Stimulated activated CD4-positive, alpha-beta T cell treated with anti-CD3 and anti-CD28 coated beads, TNF-alpha, amount 100 ng/mL, for 1 hour (primary cell): ENCODE measurements around the gene VENTX.

Experiments
- DNase-seq, 3 donors: peaks; one replicate each; pipeline ENCODE4 v3.0.0-alpha.2; 2020; ENCODE audit warnings: low read depth in 3 of 3, low spot score in 1 of 3

The VENTX gene

DNA sequence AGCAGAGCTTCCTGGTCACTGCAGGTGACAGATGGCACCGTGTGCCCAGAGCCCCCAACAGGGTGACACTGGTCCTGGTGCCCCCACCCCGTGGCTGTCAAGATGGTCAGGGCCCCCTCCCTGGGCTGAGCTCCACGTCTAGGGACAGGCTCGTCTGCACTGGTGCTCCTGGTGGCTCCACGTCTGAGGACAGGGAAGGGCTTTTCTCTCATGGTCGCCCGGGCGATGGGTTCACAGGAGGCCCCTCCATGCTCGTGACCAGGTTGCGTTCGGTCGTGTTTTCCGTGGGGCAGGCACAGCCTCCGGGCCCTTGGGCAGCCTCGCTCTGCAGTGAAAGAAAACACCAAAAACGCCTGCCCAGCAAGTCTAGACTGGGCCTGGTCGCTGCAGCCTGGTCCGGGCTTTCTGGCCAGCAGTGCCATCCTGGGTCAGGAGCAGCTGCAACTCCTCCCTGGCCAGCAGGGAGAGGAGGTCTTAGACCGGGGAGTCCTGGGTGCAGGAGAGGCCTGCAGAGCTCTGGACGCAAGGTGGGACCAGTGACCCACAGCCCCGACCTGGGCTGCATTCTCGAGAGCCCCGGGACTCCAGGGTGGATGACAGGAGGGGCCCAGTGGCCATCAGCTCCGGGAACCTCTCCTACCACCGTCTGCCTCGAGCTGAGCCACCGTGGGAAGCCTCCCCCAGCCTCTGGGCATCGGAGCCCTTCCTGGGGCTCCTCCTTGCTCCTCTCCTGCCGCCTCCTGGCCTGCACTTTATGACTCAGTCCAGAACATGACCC, 35.5 kb upstream of the VENTX start:
- no peak for DNase-seq

DNA sequence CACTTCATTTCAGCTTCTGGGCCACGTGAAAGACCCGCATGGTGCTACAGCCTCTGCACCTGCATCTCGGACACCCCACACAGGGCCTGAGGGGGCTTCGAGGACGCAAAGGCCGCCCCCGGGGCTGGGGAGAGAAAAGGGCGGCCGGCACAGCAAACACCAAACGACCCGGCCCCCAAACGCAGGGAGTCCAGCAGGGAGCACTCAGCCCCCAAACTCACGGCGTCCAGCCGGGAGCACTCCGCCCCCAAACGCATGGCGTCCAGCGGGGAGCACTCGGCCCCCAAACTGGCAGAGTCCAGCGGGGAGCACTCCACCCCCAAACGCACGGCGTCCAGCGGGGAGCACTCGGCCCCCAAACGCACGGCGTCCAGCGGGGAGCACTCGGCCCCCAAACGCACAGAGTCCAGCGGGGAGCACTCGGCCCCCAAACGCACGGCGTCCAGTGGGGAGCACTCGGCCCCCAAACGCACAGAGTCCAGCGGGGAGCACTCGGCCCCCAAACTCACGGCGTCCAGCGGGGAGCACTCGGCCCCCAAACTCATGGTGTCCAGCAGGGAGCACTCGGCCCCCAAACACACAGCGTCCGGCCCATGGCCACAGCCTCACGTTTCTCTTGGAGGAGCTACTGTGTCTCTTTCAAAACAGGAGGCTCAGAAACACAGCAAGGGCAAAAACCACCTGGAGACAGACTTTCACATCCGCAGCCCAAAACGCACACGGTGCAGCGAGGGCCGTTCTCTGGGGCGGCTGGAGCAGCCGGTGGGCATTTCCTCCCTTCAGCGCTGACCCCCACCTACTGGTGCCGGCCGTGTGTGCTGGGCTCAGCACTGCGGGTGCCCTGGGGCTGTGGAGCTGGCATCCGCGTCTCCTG, 34.6 kb upstream of the VENTX start:
- no peak for DNase-seq

DNA sequence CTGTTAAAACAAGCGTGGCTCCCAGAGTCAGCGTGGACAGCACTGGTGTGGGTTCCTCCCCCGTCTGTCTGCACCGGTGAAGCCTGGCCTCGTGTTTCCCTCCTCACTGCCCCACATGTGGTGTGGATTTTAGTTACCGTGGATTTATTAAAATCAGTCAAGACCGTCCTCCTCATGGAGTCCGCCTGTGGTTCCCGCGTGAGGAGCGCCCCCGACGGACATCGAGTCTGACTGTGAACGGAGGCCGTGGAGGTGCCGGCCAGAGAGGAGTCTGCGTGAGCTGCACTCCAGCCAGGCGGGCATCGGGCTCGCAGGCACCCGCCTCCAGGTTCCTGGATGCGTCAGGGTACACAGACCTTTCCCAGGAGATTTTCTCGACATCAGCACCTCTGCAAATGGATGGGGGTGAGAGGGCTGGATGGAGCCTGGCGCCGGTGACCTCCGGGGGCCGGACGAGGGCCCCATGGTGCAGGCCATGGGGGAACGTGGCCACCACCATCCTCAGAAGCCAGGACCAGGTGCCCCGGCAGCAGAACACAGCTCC, 33.9 kb upstream of the VENTX start:
- DNase-seq: no peak

DNA sequence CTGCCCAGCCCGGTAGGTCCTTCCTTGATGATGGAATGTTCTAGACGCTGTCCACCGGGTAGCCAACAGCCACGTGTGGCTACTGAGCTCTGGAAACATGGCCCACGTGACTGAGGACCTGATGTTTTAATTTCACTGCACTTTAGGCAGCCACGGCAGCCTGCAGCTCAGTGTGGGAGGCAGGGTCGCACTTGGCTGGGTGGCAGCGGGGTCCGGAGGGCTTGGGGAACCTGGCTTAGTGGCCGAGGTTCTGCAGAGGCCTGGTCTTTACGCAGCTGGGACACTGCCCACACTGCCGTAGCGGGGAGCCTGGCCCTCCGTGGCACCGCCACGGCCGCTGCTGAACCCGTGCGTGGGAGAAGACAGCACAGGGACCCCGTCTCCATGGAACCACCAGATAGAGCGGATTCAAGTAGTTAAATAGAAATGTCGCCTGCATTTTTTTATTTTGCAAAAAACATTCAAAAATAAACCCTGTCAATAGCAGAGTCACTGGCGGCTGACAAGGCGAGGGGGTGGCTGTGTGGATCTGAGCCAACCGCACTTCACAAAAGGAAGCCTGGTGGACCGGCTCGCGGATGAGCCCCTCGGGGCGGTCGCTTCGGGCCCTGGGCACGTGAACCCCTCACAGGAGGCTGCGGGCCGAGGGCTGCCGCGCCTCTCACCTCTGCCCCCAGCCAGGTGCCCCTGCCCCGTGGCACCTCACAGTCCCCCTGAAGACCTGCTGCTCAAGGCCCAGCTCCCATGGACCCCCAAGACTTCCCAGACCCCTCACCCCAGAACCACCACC, 33.2 kb upstream of the VENTX start:
- DNase-seq: no peak

DNA sequence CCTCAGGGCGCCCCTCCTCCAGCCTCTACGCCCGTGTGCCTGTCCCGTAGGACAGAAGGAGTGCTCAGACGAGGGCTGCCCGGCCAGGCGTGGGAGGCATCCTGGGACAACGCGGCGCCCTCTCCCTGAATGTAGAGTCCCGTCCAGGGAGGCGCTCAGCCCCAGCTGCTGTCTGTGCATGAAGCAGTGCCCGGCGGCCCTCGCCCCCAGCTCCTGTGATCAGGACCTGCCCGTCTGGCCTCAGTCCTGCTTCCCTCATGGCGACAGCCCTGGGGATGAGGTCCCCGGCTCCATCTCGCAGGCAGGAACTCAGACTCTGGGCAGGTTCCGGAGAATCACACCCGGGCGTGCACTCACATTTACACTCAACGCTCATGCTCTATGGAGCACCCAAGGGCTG, 32.5 kb upstream of the VENTX start:
- no peak for DNase-seq

DNA sequence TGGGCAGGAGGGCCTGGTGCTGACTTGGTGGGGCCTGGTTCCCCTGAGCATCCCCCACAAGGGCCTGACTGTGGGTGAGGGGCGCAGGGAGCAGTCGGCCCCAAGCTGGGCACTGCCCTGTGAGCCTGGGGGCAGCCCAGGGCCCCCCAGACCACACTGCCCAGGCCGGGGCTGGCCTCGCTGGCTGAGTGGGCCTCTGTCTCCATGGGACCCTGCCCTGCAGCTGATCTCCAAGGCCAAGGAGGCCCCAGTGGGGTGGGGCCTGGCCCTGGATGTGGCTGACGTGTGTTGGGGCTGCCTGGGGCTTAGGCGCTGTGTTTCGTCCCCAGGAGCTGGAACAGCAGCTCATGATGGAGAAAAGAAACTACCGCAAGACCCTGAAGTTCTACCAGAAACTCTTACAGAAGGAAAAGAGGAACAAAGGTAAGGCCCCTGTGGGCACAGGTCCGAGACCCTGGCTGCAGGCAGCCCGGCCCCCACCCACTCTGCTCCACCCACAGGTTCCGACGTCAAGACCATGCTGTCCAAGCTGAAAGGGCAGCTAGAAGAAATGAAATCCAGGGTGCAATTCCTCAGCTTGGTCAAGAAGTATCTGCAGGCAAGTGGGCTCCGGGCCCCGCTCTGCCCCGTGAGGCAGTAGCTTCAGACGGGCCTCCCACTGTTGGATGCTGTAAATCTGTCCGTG, 31.2 kb upstream of the VENTX start:
- DNase-seq: no peak

DNA sequence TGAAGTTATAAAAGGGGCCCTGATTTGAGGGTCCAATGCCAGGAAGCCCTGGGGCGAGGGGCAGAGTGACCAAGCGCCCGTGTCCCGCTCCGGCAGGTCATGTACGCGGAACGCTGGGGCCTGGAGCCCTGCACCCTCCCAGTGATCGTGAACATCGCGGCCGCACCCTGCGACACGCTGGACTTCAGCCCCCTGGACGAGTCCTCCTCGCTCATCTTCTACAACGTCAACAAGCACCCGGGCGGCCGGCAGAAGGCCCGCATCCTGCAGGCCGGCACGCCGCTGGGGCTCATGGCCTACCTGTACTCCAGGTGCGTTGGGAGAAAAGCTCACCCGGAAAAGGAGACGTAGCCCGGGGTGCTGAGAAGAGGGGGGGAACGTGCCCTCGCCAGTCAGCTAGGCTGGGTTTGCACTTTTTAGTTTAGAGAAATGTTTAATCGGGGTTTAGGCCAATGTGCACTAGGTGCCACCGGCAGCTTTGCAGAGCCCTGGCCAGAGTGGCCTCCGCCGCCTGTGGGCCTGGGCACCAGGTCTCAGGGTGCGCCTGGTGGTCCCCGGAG, 30.5 kb upstream of the VENTX start:
- DNase-seq: no peak

DNA sequence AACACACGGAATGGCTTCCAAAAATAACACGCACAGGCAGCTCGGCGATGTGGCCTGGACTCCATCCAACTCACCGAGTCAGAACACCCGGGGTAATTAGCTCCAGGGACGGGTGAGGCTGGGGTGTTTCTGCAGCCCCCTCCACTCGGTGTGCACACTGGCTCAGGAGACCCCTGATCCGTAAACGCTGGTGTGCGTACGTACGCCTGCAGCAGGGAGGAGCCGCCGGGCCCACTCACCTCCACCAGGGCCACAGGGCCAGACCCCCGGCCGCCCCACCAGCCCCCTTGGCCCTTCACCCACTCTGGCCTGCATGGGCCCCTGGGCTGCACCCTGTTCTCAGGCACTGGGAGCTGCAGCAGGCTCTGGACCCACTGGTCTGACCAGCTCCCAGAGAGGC, 30.0 kb upstream of the VENTX start:
- no peak for DNase-seq

DNA sequence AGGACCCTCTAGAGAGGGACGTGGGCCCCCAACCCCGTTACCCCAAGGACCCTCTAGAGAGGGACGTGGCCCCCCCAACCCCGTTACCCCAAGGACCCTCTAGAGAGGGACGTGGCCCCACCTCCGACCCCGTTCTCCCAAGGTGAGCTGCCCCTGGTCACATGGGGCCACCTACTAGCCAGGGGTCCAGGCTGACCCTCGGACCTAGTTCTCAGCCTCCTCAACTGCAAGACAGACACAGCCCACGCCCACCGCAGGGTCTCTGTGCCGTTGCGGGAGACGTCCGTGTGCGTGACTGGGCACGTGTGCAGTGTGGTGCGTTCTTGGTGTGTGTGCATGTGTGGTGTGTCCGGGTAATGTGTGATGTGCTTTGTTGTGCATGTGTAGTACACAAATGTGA, 29.2 kb upstream of the VENTX start:
- DNase-seq: no peak

DNA sequence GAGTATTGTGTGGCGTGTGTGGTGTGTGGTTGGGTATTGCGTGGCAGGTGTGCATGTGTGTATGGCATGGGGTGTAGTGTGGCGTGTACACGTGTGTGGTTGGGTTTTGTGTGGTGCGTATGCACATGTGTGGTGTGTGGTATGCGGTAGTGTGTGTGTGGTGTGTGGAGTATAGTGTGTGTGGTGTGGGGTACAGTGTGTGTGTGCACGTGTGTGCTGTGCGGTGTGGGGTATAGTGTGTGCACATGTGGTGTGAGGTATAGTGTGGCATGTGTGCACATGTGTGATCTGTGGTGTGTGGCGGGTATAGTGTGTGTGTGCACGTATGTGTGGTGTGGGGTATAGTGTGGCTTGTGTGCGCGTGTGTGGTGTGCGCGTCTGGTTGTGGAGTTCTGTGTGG, 28.5 kb upstream of the VENTX start:
- no peak for DNase-seq

DNA sequence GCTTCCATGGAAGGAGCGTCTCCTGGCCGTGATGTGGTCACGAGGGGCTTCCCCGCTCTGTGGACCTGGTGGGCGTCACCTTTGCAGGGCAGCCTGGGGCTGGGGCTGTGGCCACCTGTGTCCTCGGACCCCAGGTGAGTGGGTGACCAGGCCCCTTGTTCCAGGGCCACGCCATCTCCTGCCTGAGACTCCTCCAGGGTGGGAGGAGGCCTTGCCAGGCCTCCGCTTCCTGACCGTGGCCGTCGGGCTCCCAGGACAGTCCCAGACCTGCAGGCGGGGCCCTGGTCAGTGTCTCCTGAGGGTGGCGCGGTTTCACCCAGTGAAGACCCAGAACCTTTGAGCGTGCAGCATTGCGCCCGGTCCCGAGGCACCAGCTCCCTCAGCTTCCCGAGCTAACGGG, 28.0 kb upstream of the VENTX start:
- no peak for DNase-seq

DNA sequence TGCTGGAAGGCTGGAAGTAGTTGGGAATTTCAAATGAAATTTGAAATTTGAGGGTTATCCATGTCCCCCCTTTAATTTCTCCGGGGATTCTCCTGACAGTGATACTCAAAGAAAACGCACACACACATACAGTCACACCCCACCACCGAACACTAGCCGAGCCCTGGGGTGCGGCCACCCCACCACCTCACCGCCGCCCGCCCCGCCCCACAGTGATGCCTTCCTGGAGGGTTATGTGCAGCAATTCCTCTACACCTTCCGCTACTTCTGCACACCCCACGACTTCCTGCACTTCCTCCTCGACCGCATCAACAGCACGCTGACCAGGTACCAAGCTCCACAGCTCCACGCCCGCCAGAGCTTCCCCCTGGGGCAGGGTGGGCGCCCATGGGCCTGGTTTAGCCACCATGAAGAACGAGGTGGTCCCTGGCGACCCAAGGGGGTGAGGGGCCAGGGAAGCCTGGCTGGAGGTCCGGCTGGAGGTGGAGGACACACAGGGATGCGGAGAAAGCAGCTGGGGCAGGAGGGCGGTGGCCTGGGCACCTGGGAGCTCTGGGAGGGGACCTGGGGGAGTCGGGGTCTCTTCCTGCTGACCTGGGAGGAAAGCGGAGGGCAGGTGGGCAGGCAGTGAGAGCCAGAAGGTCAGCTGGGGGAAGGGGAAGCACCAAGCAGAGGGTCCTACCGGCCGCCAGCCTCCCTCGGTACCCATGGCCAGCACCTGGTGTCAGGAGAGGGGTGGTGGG, 27.1 kb upstream of the VENTX start:
- no peak for DNase-seq

DNA sequence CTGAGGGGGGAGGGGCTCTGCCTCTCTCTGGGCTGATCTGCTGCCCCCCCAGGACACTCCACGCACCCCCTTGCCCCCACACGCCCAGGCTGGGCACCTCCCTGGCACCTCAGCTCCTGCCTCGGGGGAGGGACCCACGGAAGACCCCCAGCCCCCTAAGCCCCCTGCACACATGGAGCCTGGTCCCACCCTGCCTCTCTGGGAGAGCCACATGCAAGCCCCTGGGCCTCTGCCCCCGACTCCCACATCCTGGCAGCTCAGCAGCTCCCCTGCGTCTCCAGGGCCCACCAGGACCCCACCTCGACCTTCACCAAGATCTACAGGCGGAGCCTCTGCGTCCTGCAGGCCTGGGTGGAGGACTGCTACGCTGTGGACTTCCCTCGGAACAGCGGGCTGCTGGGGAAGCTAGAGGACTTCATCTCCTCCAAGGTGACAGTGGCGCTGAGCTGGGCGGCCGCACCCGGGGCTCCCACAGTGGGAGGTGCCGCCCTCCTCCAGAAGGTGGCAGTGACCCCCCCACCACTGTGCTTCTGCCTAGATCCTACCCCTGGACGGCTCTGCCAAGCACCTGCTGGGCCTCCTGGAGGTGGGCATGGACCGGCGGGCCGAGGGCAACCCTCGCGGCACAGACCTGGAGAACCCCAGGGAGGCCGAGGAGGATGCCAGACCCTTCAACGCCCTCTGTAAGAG, 26.4 kb upstream of the VENTX start:
- DNase-seq: no peak

DNA sequence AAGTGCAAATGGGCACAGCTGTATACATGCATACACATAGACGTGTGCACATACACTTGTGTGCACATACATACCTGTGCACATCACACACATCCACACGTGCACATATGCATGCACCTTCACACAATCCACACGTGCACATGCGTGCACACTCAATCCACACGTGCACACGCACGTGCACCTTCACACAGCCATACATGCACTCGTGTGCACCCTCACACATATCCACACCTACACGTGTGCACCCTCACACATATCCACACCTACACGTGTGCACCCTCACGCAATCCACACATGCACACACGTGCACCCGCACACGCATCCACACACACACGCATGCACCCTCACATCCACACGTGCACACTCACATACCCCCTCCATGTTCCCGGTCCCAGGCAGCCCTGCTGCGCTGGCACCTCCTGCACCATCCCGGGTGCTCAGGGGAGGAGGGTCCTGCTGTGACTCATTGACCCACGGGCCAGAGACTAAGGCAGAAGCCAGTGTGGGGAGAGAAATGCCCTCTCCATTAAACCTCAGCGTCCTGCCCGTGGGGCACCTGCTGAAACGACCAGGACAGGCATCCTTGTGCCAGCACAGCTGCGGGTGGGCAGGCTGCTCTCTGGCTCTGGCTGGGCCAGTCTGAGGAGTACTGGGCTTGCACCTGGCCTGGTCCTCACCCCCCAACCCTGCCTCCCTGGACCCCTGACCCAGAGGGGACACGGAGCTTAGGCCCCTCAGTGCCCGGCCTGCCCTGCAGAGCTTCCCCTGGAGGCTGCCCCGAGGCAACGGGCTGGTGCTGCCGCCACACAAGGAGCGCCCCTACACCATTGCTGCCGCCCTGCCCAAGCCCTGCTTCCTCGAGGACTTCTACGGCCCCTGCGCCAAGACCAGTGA, 25.4 kb upstream of the VENTX start:
- DNase-seq: no peak

DNA sequence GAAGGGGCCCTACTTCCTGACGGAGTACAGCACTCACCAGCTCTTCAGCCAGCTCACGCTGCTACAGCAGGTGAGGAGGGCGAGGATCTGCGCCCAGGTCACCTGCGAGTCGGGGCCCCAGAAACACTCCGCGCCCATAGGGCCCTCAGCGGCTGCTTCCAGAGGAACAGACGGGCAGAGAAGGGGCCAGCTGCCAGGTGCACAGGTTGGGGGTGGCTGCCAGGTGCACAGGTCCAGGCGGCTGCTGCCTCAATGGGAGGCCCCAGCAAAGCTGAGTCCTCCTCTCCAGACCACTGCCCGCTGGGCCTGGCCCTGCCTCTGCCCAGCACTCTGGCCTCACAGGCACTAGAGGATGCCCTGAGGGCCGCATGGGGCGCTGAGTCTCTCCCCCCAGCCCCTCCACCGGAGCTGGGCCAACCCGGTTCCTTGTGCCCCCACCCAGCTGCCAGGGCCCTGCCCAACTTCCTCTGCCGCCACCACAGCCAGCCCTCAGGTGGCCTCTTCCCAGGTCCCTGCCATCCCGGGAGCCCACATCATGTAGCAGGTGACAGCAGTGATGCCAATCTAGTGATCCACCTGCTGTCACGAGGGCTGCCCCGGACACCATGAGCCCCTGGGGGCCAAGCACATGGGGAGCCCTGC, 24.7 kb upstream of the VENTX start:
- DNase-seq: no peak

DNA sequence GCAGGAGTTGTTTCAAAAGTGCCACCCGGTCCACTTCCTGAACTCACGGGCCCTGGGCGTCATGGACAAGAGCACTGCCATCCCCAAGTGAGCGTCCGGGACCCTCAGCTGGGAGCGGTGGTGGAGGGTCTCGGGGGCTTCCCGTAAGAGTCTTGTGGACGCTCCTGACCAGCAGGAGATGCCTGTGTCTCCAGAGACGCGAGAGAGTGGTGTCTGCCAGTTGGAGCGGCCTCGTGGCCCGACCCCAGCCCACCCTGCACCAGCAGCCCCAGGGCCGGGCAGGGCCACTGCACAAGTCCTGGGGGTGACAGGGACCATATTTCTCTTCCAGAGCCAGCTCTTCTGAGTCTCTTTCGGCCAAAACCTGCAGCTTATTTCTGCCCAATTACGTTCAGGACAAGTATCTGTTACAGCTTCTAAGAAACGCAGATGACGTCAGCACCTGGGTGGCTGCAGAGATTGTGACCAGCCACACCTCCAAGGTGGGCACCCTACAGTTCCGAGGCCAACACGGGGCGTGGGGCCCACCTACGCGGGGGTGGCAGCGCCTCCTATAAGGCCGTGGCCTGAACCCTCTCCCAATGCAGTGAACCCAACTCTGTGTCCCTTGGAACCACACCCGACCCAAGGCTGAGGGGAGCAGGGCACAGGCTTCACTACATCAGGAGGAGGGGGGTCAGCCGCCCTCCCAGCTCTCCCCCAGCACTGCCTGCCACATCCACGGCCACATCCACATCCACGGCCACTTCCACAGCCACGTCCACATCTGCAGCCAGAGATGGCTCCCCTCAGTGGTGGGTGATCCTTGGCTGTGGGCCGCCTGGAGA, 23.8 kb upstream of the VENTX start:
- DNase-seq: no peak
